ENCODE data around the gene LRP3.
"Not testable (repeated sequence)": the region's sequence is repeated elsewhere in the genome, so short reads cannot be mapped to it uniquely, and the experiment has no call there.

LRP3 gene, protein sequence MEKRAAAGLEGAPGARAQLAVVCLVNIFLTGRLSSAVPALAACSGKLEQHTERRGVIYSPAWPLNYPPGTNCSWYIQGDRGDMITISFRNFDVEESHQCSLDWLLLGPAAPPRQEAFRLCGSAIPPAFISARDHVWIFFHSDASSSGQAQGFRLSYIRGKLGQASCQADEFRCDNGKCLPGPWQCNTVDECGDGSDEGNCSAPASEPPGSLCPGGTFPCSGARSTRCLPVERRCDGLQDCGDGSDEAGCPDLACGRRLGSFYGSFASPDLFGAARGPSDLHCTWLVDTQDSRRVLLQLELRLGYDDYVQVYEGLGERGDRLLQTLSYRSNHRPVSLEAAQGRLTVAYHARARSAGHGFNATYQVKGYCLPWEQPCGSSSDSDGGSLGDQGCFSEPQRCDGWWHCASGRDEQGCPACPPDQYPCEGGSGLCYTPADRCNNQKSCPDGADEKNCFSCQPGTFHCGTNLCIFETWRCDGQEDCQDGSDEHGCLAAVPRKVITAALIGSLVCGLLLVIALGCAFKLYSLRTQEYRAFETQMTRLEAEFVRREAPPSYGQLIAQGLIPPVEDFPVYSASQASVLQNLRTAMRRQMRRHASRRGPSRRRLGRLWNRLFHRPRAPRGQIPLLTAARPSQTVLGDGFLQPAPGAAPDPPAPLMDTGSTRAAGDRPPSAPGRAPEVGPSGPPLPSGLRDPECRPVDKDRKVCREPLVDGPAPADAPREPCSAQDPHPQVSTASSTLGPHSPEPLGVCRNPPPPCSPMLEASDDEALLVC

DNA sequence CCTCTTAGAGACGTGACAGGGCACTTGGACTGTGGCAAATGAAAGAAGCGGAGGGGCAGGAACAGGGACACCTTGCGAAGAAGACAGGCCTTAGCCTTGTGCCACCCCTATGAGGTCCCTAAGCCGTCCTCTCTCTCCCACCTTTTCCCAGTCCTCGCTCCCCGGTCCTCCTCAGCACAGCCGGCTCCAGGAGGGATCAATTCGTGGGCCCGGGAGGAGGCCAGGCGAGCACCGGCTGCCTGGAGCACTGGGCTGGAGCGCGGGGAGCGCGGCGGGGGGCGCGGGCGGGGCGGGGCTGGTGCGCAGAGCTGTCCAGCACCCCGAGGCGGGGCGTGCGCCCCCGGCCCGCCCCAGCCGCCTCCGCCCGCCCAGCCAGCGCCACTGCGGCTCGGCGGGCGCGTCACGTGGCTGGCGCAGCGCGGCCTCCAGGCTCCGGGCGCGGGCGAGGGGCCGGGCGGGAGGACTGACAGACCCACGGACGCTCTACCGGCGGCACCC is at the start of gene LRP3:
Gene LRP3 (plus strand): TSS at position 466 of the 498 bp plus-strand sequence. CDS start 456 bp downstream, outside the sequence.
- no peak for DNase-seq (ENCODE audit: low read depth in 2 of 2)

DNA sequence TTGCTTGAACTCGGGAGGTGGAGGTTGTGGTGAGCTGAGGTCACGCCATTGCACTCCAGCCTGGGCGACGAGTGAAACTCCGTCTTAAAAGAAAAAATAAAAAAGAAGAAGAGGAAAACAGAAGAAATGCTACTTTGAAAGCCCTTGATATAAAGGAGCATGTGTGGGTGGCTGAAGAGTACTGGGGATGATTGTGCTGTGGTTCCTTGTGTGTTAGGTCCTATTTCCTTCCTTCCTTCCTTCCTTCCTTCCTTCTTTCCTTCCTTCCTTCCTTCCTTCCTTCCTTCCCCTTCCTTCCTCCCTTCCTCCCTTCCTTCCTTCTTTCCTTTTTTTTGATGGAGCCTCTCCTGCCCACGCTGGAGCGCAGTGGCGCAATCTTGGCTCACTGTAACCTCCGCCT is 47.9 kb upstream of the LRP3 start:
- DNase-seq (ENCODE audit: low read depth in 2 of 2) = no peak

DNA sequence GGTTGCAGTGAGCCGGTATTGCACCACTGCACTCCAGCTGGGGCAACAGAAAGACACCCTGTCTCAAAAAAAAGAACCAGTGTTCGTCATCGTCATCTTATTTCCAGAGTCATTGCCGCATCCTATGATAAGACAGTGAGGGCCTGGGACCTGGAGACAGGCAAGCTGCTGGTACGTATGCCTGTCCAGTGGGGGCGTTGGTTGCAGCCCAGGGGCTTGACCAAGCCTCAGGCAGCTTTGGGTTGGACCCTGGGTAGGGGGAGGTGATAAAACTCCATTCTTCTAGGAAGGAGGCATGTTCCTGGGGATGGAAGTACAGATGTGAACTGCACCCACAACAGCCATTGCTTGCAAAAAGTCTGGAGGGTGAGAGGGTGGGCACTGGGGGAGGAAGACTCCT is 46.6 kb upstream of the LRP3 start:
- no peak for DNase-seq (ENCODE audit: low read depth in 2 of 2)

DNA sequence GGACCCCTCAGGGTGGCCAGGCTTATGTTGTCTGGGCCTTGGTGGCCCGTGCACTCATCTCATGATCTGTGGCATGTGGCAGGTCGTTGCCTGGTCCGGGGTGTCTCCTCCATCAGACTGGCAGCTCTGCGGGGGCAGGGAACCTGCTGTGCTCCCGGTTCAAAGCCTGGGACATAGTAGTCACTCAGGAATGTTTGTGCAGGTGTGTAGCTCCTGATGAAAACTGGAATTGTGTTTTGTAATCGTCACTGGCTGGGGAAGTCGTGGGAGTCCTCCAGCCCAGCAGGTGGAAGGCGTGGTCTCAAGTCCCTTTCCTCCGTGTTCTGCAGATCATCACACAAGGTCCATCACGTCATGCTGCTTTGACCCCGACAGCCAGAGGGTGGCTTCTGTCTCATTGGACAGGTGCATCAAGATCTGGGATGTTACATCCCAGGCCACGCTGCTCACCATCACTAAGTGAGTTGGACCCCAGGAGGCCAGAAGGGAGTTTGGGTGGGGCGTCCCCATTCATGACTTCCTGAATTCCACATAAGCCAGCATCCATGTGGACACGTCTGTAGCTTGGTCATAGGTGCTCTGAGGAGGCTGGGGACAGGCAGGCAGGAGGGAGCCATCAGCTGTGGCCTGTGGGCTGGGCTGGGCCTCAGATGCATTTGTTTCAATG is 43.1 kb upstream of the LRP3 start:
- no peak for DNase-seq (ENCODE audit: low read depth in 2 of 2)

DNA sequence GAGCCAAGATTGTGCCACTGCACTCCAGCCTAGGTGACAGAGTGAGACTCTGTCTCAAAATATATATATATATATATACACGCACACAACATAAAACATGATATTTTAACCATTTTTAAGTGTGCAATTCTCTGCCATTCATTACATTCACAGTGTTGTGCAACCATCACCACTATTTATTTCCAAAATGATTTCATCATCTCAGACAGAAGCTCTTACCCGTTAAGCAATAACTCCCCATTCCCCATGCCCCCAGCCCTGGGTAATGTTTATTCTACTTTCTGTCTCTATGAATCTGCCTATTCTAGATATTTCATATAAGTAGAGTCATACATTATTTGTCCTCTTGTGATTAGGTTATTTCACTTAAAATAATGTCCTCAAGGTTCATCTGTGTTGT is 42.0 kb upstream of the LRP3 start:
- no peak for DNase-seq (ENCODE audit: low read depth in 2 of 2)

DNA sequence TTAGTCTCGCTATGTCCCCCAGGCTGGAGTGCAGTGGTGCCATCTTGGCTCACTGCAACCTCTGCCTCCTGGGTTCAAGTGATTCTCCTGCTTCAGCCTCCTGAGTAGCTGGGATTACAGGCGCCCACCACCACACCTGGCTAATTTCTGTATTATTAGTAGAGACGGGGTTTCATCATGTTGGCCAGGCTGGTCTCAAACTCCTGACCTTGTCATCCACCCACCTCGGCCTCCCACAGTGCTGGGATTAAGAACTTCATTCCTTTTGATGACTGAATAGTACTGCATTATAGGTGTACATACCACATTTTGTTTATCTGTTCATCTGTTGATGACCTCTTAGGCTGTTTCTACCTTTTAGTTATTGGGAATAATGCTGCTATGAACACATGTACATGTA is 41.5 kb upstream of the LRP3 start:
- DNase-seq (ENCODE audit: low read depth in 2 of 2) = not testable (repeated sequence)

DNA sequence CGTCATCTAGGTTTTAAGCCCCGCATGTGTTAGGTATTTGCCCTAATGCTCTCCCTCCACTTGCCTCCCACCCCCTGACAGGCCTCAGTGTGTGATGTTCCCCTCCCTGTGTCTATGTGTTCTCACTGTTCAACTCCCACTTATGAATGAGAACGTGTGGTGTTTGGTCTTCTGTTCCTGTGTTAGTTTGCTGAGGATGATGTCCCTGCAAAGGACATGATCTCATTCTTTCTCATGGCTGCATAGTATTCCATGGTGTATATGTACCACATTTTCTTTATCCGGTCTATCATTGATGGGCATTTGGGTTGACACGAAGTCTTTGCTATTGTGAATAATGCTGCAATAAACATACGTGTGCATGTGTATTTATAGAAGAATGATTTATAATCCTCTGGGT is 39.8 kb upstream of the LRP3 start:
- not testable (repeated sequence) for DNase-seq (ENCODE audit: low read depth in 2 of 2)

DNA sequence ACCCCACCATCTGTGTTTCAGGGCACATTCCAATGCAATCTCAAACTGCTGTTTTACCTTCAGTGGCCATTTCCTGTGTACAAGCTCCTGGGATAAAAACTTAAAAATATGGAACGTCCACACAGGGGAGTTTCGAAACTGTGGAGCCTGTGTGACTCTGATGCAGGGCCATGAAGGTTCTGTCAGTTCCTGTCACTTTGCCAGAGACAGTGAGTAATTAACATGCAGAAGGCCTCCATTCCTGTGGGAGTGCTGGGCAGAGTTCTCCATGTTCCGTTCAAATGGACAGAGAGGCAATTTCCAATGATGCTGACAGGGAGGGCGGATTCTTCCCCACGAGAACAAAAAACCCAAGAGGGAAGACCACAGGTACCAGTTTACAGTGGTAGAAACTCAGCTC is 37.8 kb upstream of the LRP3 start:
- DNase-seq (ENCODE audit: low read depth in 2 of 2) = no peak

DNA sequence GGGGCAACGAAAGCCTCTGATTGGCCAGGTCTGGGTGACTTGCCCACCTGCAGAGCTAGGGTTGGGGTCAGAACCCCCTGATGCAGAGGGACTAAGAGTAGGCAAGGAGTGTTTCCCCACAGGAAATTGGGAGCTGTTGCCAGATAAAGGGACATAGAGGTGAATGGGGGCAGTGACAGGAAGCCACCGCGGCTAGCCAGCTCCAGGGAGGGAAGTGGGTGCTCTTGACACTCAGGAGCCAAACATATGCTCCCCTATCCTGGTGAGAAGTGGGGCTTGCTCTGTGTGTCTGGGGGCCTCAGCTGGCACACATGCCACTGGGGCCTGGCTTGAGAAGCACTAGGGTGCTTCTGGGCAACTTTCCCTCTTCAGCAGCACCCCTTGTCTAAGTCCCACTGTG is 36.2 kb upstream of the LRP3 start:
- DNase-seq (ENCODE audit: low read depth in 2 of 2) = no peak

DNA sequence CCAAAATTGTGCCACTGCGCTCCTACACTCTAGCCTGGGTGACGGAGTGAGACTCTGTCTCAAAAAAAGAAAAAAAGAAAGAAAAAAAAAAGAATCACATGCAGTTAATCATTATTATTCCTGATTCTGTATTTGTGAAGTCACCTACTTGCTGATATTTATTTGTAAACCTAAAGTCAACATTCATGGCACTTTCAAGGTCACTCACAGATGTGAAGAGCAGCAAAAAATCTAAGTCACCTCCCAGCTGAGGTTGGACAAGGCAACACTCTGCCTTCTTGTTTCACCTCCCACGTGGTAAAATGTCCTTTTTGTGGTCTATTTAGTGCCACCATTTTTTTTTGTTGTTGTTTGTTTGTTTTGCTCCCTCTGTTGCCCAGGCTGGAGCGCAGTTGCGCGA is 35.8 kb upstream of the LRP3 start:
- no peak for DNase-seq (ENCODE audit: low read depth in 2 of 2)

DNA sequence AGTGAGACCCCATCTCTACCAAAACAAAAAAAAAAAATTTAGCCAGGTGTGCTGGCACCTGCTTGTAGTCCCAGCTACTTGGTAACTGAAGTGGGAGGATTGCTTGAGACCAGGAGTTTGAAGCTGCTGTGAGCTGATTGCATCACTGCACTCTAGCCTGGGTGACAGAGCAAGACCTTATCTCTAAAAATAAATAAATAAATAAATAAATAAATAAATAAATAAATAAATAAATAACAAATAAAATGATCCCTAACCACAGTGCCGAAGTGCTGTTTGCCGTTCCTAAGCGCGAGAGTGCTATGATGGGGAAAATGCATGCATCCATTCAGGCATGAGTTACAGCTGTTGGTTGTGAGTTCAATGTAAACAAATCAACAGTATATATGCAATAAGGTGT is 35.0 kb upstream of the LRP3 start:
- DNase-seq (ENCODE audit: low read depth in 2 of 2) = no peak

DNA sequence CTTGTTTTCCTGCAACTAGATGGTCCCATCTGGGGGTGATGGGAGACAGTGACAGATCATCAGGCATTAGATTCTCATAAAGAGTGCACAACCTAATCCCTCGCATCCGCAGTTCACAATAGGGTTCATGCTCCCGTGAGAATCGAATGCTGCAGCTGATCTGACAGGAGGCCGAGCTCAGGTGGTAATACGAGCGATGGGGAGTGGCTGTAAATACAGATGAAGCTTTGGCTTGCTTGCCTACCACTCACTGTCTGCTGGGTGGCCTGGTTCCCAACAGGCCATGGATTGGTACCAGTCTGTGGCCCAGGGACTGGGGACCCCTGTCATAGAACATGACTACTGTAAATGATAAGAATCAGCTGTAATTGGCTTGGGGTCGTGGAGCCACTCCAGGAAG is 34.2 kb upstream of the LRP3 start:
- no peak for DNase-seq (ENCODE audit: low read depth in 2 of 2)

DNA sequence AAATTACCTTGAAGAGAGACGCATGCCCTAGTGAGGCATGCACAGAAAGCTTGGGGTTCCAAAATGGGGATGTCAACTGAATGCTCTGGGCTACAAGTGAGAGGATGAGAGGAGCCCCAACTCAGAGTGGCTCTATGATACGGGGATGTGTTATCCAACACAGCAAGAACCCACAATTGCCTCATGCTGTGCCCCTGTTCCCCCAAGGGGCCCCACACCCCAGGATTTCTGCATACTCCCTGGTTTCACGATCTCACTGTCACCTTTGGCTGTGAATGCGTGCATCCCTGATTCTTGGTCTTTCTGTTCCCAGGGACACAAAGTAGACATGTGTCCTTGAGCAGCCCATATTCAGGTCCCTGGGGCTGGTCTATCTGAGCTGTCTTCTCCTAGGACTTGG is 32.9 kb upstream of the LRP3 start:
- no peak for DNase-seq (ENCODE audit: low read depth in 2 of 2)

DNA sequence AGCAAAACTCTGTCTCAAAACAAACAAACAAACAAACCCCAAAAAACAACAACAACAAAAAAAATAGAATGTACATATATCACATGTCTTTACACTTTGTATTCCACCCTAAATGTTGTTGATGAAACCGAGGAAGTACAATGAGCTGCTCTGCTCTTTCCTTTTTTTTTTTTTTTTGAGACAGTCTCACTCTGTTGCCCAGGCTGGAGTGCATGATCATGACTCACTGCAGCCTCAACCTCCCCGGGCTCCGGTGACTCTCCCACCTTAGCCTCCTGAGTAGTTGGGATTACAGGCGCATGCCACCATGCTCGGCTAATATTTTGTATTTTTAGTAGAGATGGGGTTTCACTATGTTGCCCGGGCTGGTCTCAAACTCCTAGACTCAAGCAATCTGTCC is 30.6 kb upstream of the LRP3 start:
- no peak for DNase-seq (ENCODE audit: low read depth in 2 of 2)

DNA sequence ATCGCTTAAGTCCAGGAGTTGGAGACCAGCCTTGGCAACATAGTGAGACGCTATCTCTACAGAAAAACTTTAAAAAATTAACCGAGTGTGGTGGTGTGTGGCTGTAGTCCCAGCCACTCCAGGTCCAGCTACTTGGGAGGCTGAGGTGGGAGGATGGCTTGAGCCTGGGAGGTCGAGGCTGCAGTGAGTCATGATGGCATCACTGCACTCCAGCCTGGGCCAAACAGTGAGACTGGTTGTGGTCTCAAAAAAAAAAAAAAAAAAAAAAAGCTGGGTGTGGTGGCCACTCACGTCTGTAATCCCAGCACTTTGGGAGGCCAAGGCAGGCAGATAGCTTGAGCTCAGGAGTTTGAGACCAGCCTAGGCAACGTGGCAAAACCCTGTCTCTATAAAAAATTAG is 28.1 kb upstream of the LRP3 start:
- not testable (repeated sequence) for DNase-seq (ENCODE audit: low read depth in 2 of 2)

DNA sequence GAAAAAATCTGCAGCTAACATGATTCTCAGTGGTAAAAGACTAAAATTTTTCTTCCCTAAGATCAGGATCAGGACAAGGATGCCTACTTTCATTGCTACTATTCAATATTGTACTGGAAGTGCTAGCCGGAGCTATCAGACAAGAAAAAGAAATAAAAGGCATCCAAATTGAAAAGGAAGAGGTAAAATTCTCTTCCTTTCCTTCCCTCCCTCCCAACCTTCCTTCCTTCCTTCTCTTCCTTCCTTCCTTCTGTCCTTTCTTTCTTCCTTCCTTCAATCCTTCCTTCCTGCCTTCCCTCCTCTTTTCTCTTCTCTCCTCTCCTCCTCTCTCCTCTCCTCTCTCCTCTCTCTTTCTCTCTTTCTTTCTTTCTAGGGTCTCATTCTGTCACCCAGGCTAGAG is 26.7 kb upstream of the LRP3 start:
- no peak for DNase-seq (ENCODE audit: low read depth in 2 of 2)

DNA sequence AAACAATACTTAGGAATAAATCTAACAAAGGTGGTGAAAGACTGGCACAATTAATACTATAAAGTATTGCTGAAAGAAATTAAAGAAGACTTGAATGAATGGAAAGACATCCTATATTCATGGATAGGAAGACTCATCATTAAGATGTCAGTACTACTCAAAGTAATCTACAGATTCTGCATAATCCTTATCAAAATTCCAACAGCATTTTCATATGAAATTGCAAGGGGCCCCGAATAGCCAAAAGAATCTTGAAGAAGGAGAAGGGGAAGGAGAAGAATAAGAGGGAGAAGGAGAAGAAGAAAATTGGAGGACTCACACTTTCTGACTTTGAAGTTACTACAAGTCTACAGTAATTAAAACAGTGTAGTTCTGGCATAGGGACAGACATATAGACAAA is 25.6 kb upstream of the LRP3 start:
- no peak for DNase-seq (ENCODE audit: low read depth in 2 of 2)

DNA sequence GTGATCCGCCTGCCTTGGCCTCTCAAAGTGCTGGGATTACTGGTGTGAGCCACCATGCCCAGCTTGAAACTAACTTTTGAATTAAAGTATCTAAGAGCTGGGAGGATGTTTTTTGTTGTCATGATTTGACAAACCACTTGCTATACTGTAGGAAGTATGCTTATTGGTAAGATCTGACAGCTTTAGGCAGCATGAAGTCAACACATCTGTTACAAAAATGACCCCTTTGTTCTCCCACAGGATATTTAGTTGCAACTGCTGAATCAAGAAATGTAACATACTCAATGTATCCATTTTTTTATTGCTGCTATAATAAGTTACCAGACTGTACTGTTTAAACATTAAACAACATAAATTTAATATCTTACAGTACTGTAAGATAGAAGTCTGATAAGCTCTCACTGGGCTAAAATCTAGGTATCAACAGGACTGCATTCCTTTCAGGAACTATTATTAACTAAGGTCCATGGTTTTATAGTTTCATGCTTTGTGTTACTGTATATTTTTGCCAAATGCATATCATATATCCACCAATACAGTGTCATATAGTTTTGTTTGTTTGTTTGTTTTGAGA is 22.8 kb upstream of the LRP3 start:
- DNase-seq (ENCODE audit: low read depth in 2 of 2) = no peak

DNA sequence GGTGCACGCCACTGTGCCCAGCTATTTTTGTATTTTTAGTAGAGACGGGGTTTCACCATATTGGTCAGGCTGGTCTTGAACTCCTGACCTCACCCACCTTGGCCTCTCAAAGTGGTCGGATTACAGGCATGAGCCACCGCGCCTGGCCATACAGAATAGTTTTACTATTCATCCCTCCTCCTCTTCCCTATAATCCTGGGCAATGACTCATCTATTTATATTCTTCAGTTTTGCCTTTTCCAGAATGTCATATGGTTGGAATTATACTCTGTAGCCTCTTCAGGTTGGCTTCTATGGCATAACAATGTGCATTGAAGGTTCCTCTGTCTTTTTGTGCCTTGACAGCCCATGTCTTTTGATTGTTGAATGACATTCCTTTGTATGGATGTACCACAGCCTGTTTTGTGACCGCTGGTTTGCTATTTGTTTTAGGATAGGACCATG is 22.2 kb upstream of the LRP3 start:
- no peak for DNase-seq (ENCODE audit: low read depth in 2 of 2)

DNA sequence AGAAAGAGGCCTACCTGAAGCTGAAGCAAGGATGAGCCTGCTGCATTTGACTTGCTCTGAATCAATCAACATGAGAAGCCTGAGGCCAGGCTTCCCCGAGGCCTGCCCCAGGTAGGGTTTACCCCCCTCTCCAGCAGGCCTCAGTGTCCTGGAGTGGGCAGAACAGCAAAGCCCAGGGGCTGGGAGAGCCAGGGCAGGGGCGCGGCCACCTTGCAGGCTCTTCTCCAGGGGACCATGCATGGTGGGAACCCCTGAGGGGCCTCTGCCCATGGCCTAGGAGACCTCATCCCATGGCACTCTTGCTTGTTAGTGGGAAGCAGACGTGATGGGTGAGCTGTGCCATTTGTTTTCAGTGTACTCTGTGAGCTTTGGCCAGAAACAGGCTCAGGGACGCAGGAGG is 19.9 kb upstream of the LRP3 start:
- no peak for DNase-seq (ENCODE audit: low read depth in 2 of 2)

DNA sequence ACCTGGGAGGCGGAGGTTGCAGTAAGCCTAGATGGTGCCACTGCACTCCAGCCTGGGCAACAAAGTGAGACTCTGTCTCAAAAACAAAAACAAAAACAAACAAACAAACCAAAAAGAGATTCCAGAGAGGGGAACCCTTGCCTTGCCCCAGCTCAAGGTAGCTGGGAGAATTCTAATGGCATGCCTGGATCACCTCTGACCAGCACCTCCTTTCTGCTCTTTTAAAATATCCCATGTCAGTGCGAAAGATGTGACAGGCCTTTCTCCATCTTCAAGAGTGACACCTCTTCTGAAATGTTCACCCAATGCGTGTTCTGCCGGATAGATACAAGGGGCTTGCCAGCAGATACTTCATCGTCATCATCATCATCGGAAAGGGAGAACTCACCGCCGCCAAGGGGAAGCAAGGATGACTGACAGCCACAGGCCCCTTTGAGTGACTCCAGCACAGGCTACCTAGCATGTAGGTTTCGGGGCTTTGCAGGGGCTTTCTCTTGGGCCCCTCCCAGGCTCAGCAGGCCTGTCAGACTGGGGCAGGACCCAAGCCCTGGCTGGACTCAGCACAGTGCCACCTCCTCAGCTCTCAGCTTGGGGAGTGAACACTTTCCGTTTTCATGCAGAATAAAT is 18.9 kb upstream of the LRP3 start:
- DNase-seq (ENCODE audit: low read depth in 2 of 2) = no peak

Measured in activated CD8-positive, alpha-beta memory T cell treated with anti-CD3 and anti-CD28 coated beads for 4 hours (primary cell).